SU-DHL-6 (cell line): ENCODE data around the gene RNASE13.

Experiments
- H2AFZ ChIP-seq: fragments of 200-600 bp; sonication (generic); 2 replicates; pipeline ENCODE4 v1.6.1; 2014; ENCODE audit warnings: low read depth, mild to moderate bottlenecking, moderate library complexity, mixed read lengths, antibody characterized with exemption, low read length; ENCODE audit not compliant: severe bottlenecking
- H3F3A ChIP-seq: fragments of 200-600 bp; shearing (Covaris generic); 2 replicates; pipeline ENCODE4 v1.6.0; 2016; ENCODE audit warnings: antibody characterized with exemption, mild to moderate bottlenecking; ENCODE audit not compliant: insufficient read depth
- H3K27ac ChIP-seq: fragments of 200-600 bp; sonication (generic); 2 replicates; pipeline ENCODE4 v1.5.1; 2016; ENCODE audit warnings: low read depth, mild to moderate bottlenecking, low read length, moderate library complexity, mixed read lengths
- H3K27me3 ChIP-seq: fragments of 200-600 bp; sonication (generic), shearing (Covaris generic); 2 replicates; pipeline ENCODE4 v1.6.0; 2014; ENCODE audit warnings: mild to moderate bottlenecking, low read length
- H3K36me3 ChIP-seq: fragments of 200-600 bp; sonication (generic); 2 replicates; pipeline ENCODE4 v1.6.1; 2014; ENCODE audit warnings: mild to moderate bottlenecking, low read length, mixed read lengths
- H3K4me2 ChIP-seq: fragments of 300-600, 200-600 bp; shearing (Covaris generic), sonication (generic); 2 replicates; pipeline ENCODE4 v1.6.0; 2014; ENCODE audit warnings: low read length, low read depth, mild to moderate bottlenecking; ENCODE audit not compliant: poor library complexity, severe bottlenecking
- H3K4me3 ChIP-seq: fragments of 200-600 bp; sonication (generic); 2 replicates; pipeline ENCODE4 v1.5.1; 2014; ENCODE audit warnings: antibody characterized with exemption, low read length, mild to moderate bottlenecking, mixed read lengths; ENCODE audit not compliant: insufficient read depth, poor library complexity, severe bottlenecking
- H3K79me2 ChIP-seq: fragments of 200-600 bp; sonication (generic); 2 replicates; pipeline ENCODE4 v1.6.1; 2014; ENCODE audit warnings: mild to moderate bottlenecking, low read length, moderate library complexity; ENCODE audit not compliant: insufficient read depth
- H3K9ac ChIP-seq: fragments of 200-600 bp; sonication (generic); 2 replicates; pipeline ENCODE4 v1.7.0; 2014; ENCODE audit warnings: mild to moderate bottlenecking, low read length
- H3K9me2 ChIP-seq: fragments of 200-600 bp; sonication (generic); replicated peaks from 2 replicates; pipeline ENCODE4 v1.6.1; 2014; ENCODE audit warnings: low read length; ENCODE audit not compliant: insufficient read depth
- H3K9me3 ChIP-seq: fragments of 200-600 bp; sonication (generic); 2 replicates; pipeline ENCODE4 v1.6.1; 2014; ENCODE audit warnings: low read length, mixed read lengths; ENCODE audit not compliant: insufficient read depth
- H4K20me1 ChIP-seq: fragments of 200-600 bp; sonication (generic); 2 replicates; pipeline ENCODE4 v1.6.1; 2014; ENCODE audit warnings: low read depth, mild to moderate bottlenecking, antibody characterized with exemption, low read length, moderate library complexity, mixed read lengths
- EZH2phosphoT487 ChIP-seq: fragments of 200-600 bp; sonication (generic), shearing (Covaris generic); conservative IDR thresholded peaks from 2 replicates; pipeline ENCODE4 v1.6.1; 2018; ENCODE audit warnings: mild to moderate bottlenecking, antibody characterized with exemption, low read length, moderate library complexity, mixed read lengths
- TF ChIP-seq, protein P1 (sequence below): fragments of 200-600 bp; sonication (generic); IDR thresholded peaks from one replicate; pipeline ENCODE4 v1.5.1; 2017; ENCODE audit warnings: antibody characterized with exemption, mild to moderate bottlenecking, low read length, moderate library complexity; ENCODE audit not compliant: insufficient read depth, poor library complexity, severe bottlenecking

RNASE13 gene

DNA sequence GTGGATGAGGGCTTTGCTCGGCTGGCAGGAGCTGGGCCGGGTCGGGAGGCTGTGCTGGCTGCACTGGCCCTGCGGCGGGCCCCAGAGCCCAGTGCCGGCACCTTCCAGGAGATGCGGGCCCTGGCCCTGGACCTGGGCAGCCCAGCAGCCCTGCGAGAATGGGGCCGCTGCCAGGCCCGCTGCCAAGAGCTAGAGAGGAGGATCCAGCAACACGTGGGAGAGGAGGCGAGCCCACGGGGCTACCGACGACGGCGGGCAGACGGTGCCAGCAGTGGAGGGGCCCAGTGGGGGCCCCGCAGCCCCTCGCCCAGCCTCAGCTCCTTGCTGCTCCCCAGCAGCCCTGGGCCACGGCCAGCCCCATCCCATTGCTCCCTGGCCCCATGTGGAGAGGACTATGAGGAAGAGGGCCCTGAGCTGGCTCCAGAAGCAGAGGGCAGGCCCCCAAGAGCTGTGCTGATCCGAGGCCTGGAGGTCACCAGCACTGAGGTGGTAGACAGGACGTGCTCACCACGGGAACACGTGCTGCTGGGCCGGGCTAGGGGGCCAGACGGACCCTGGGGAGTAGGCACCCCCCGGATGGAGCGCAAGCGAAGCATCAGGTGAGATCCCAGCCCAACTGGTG, 47.0 kb upstream of the RNASE13 start:
- H3K27ac ChIP-seq: no peak overlapping the region
- H3K79me2 ChIP-seq: no peaks in the 10 kb centered on the region
- H3K9me2 ChIP-seq: no peaks in the 10 kb centered on the region
- no peak overlapping the region for H2AFZ ChIP-seq
- H3K9ac ChIP-seq: no peak overlapping the region
- H4K20me1 ChIP-seq: no peaks in the 10 kb centered on the region
- no peak overlapping the region for H3K4me3 ChIP-seq
- no peaks in the 10 kb centered on the region for H3K27me3 ChIP-seq
- TF ChIP-seq, protein P1, sequence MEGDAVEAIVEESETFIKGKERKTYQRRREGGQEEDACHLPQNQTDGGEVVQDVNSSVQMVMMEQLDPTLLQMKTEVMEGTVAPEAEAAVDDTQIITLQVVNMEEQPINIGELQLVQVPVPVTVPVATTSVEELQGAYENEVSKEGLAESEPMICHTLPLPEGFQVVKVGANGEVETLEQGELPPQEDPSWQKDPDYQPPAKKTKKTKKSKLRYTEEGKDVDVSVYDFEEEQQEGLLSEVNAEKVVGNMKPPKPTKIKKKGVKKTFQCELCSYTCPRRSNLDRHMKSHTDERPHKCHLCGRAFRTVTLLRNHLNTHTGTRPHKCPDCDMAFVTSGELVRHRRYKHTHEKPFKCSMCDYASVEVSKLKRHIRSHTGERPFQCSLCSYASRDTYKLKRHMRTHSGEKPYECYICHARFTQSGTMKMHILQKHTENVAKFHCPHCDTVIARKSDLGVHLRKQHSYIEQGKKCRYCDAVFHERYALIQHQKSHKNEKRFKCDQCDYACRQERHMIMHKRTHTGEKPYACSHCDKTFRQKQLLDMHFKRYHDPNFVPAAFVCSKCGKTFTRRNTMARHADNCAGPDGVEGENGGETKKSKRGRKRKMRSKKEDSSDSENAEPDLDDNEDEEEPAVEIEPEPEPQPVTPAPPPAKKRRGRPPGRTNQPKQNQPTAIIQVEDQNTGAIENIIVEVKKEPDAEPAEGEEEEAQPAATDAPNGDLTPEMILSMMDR: no peak
- H3K36me3 ChIP-seq: no peaks in the 10 kb centered on the region
- H3K4me2 ChIP-seq: no peak overlapping the region
- no peaks in the 10 kb centered on the region for H3K9me3 ChIP-seq
- no peaks in the 10 kb centered on the region for H3F3A ChIP-seq

DNA sequence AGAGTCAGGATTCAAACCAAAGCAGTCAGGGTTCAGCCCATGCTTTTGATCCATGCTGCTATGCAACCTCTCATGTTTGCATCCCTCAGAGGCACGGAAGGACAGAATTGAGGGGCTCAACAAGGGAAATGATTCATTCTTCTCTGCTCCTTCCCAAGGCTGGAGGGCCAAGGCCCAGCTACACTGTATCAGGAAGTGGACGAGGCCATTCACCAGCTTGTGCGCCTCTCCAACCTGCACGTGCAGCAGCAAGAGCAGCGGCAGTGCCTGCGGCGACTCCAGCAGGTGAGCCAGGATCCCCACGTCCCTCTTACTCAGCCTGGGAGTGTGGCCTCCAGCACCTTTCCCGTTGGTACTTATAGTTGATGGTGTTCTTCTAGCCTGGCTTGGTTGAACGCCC, 44.1 kb upstream of the RNASE13 start:
- no peak overlapping the region for H3K9ac ChIP-seq
- H3F3A ChIP-seq: no peaks in the 10 kb centered on the region
- H4K20me1 ChIP-seq: no peaks in the 10 kb centered on the region
- no peak overlapping the region for H3K27ac ChIP-seq
- H2AFZ ChIP-seq: no peak overlapping the region
- no peaks in the 10 kb centered on the region for H3K79me2 ChIP-seq
- no peak for TF ChIP-seq EZH2phosphoT487
- TF ChIP-seq, protein P1: no peak
- H3K9me3 ChIP-seq: no peaks in the 10 kb centered on the region
- no peaks in the 10 kb centered on the region for H3K9me2 ChIP-seq
- H3K27me3 ChIP-seq: no peaks in the 10 kb centered on the region
- H3K4me3 ChIP-seq: no peak overlapping the region
- no peak overlapping the region for H3K4me2 ChIP-seq
- H3K36me3 ChIP-seq: no peaks in the 10 kb centered on the region

DNA sequence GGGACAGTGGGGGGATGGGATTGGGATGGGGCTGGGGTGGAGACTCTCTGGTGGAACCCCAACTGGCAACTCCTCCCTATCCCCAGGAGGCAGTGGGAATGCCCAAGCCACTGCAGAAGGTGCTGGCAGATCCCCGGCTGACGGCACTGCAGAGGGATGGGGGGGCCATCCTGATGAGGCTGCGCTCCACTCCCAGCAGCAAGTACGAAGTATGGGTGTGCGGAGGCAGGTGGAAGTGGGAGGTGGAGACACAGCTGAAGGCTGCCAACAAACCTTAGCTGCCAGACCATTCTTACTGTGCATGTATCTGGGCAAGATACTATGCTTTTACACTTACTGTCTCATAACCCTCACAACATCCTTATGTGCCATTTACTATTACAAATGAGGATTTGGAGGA, 43.7 kb upstream of the RNASE13 start:
- H3K27ac ChIP-seq: no peak overlapping the region
- H3F3A ChIP-seq: no peaks in the 10 kb centered on the region
- H2AFZ ChIP-seq: no peak overlapping the region
- no peak overlapping the region for H3K4me2 ChIP-seq
- no peaks in the 10 kb centered on the region for H4K20me1 ChIP-seq
- H3K79me2 ChIP-seq: no peaks in the 10 kb centered on the region
- H3K36me3 ChIP-seq: no peaks in the 10 kb centered on the region
- no peak for TF ChIP-seq EZH2phosphoT487
- TF ChIP-seq, protein P1: no peak
- no peak overlapping the region for H3K9ac ChIP-seq
- H3K9me2 ChIP-seq: no peaks in the 10 kb centered on the region
- no peaks in the 10 kb centered on the region for H3K27me3 ChIP-seq
- no peaks in the 10 kb centered on the region for H3K9me3 ChIP-seq
- H3K4me3 ChIP-seq: no peak overlapping the region

DNA sequence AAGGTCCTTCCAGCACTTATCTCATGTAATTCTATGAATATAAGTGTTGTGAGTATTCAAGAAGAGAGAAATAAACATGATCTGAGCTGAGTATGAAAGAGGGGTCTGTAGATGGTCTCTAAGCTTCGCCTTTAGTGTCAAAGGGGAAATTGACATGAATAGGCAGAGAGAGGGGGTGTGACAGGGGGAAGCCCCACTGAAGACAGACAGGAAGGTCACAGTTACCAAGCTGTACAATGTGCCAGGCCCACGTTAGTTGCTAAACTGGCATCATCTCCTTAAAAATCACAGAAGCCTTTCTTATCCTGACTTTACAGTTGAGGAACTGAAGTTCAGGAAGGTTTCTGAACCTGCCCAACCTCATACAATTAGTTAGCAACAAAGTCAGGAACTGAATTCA, 43.1 kb upstream of the RNASE13 start:
- Histone ChIP-seq H3F3A (no peaks in the 10 kb centered on the region), H3K79me2 (no peaks in the 10 kb centered on the region), H3K9ac (no peak overlapping the region), H3K36me3 (no peaks in the 10 kb centered on the region), H3K9me3 (no peaks in the 10 kb centered on the region), H2AFZ (no peak overlapping the region), H4K20me1 (no peaks in the 10 kb centered on the region), H3K4me2 (no peak overlapping the region), H3K4me3 (no peak overlapping the region), H3K27me3 (no peaks in the 10 kb centered on the region), H3K9me2 (no peaks in the 10 kb centered on the region), H3K27ac (no peak overlapping the region)
- TF ChIP-seq EZH2phosphoT487: no peak
- TF ChIP-seq, protein P1: no peak
